PC-9 (cell line): ENCODE results near the gene TRIM27. TPM values are rescaled to one million over a fixed set of nuclear protein-coding genes. Genes with fewer than 3 reads are reported as not detected.

Experiments used
- BruUV-seq: library from RNA; stranded (reverse); fragments of 400-500 nt; replicated peaks from 2 replicates; lab custom pipeline; 2021; lab: Mats Ljungman, UMichigan
- CTCF ChIA-PET: fragments of 300-600 bp; sonication (Branson Sonifier 250); formaldehyde crosslinking; loops from one replicate; lab custom pipeline; 2022; ENCODE audit warnings: antibody characterized with exemption; lab: Charles Lee
- POLR2A ChIA-PET: fragments of 300-600 bp; sonication (Branson Sonifier 250); formaldehyde crosslinking; loops from one replicate; lab custom pipeline; 2022; ENCODE audit warnings: antibody characterized with exemption; ENCODE audit not compliant: unreplicated experiment; lab: Charles Lee
- DNase-seq, 2 experiments: peaks; one replicate each; pipeline versions ENCODE4 v3.0.0 to v3.0.0-alpha.2; 2015 to 2022; ENCODE audit warnings: mixed read lengths in 1 of 2
- H2AFZ ChIP-seq: fragments of 200-600 bp; sonication (generic); 2 replicates; pipeline ENCODE4 v1.8.1; 2017; ENCODE audit warnings: antibody characterized with exemption
- H3F3A ChIP-seq: fragments of 200-600 bp; sonication (generic); 2 replicates; pipeline ENCODE4 v1.8.1; 2017; ENCODE audit warnings: antibody characterized with exemption, mild to moderate bottlenecking, low read depth; ENCODE audit not compliant: insufficient read depth
- H3K27ac ChIP-seq: fragments of 200-600 bp; sonication (generic); 2 replicates; pipeline ENCODE4 v1.6.1; 2016; ENCODE audit warnings: mixed run types
- H3K27me3 ChIP-seq: fragments of 200-600 bp; sonication (generic); 2 replicates; pipeline ENCODE4 v1.6.1; 2016; ENCODE audit warnings: low read depth, mixed run types; ENCODE audit not compliant: insufficient read depth
- H3K36me3 ChIP-seq: fragments of 200-600 bp; sonication (generic); 2 replicates; pipeline ENCODE4 v1.6.1; 2016; ENCODE audit warnings: low read depth, mixed run types
- H3K4me1 ChIP-seq: fragments of 200-600 bp; sonication (generic); replicated peaks from 2 replicates; pipeline ENCODE4 v1.6.1; 2016; ENCODE audit warnings: mixed run types; ENCODE audit not compliant: insufficient read depth
- H3K4me2 ChIP-seq: fragments of 200-600 bp; sonication (generic); 2 replicates; pipeline ENCODE4 v1.6.1; 2017; ENCODE audit warnings: mixed run types
- H3K4me3 ChIP-seq: fragments of 200-600 bp; sonication (generic); 2 replicates; pipeline ENCODE4 v1.6.1; 2016; ENCODE audit warnings: mixed run types
- H3K79me2 ChIP-seq: fragments of 200-600 bp; sonication (generic); 2 replicates; pipeline ENCODE4 v1.6.1; 2017; ENCODE audit warnings: low read depth, mixed run types
- H3K9me2 ChIP-seq: fragments of 200-600 bp; sonication (generic); 2 replicates; pipeline ENCODE4 v1.8.1; 2017; ENCODE audit warnings: mild to moderate bottlenecking; ENCODE audit not compliant: insufficient read depth
- H3K9me3 ChIP-seq: fragments of 200-600 bp; sonication (generic); 2 replicates; pipeline ENCODE4 v1.8.1; 2016; ENCODE audit warnings: low read depth; ENCODE audit not compliant: insufficient read depth
- H4K20me1 ChIP-seq: fragments of 200-600 bp; sonication (generic); 2 replicates; pipeline ENCODE4 v1.8.1; 2017; ENCODE audit not compliant: insufficient read depth
- CTCF ChIP-seq: fragments of 200-600 bp; sonication (generic); conservative IDR thresholded peaks from 2 replicates; pipeline ENCODE4 v1.6.1; 2017; ENCODE audit warnings: mixed run types, antibody characterized with exemption, mild to moderate bottlenecking, moderate library complexity
- EZH2 ChIP-seq: fragments of 200-600 bp; sonication (generic); IDR thresholded peaks from 2 replicates; pipeline ENCODE4 v1.8.0; 2017; ENCODE audit warnings: antibody characterized with exemption, low read depth
- intact Hi-C: fragments of 100-400 bp; cut with micrococcal nuclease; formaldehyde crosslinking; loops from one replicate; pipeline ENCODE4 v1.10.0; 2022; ENCODE audit not compliant: unreplicated experiment
- total RNA-seq: library from RNA; stranded (reverse); gene quantifications from 2 replicates; pipeline ENCODE4 v1.2.3, GENCODE V29; 2021

Gene TRIM27
- total RNA-seq, 1 experiment from 2014 or later: 86.2 TPM

- H4K20me1 ChIP-seq: peaks cover 11% of the 10 kb centered on the region
- H3K27ac ChIP-seq: no peak overlapping the region
- no peak overlapping the region for H2AFZ ChIP-seq
- intact Hi-C loops: no loop called here
- no peak overlapping the region for H3K4me3 ChIP-seq
- no peaks in the 10 kb centered on the region for H3K79me2 ChIP-seq
- H3K4me2 ChIP-seq: no peak overlapping the region
- H3K27me3 ChIP-seq: no peaks in the 10 kb centered on the region
- peaks cover 79% of the 10 kb centered on the region for H3F3A ChIP-seq
- ChIA-PET POLR2A (no interaction called here), CTCF (no interaction called here)
- H3K4me1 ChIP-seq: peaks cover 7% of the 10 kb centered on the region
- no peak for DNase-seq
- H3K9me2 ChIP-seq: no peaks in the 10 kb centered on the region
- no peaks in the 10 kb centered on the region for H3K9me3 ChIP-seq
- BruUV-seq: no TSS peak
- peaks cover 48% of the 10 kb centered on the region for H3K36me3 ChIP-seq
- TF ChIP-seq EZH2 (no peak), CTCF (no peak)
Measured at GRCh38 chr6:28901831-28902230, 22.0 kb downstream of the TRIM27 start.

- H3K4me2 ChIP-seq: no peak overlapping the region
- intact Hi-C loops: no loop called here
- no peak for DNase-seq
- H3K27ac ChIP-seq: no peak overlapping the region
- H4K20me1 ChIP-seq: peaks cover 11% of the 10 kb centered on the region; the same call in 1 of the 2 replicates
- no peaks in the 10 kb centered on the region for H3K79me2 ChIP-seq
- H3K36me3 ChIP-seq: peaks cover 43% of the 10 kb centered on the region
- H3K4me3 ChIP-seq: no peak overlapping the region
- no TSS peak for BruUV-seq
- no peaks in the 10 kb centered on the region for H3K9me2 ChIP-seq
- H3F3A ChIP-seq: peaks cover 82% of the 10 kb centered on the region
- TF ChIP-seq EZH2 (no peak), CTCF (no peak)
- CTCF ChIA-PET: no interaction called here
- no peaks in the 10 kb centered on the region for H3K27me3 ChIP-seq
- H3K4me1 ChIP-seq: peaks cover 7% of the 10 kb centered on the region
- no peak overlapping the region for H2AFZ ChIP-seq
- no peaks in the 10 kb centered on the region for H3K9me3 ChIP-seq
- POLR2A ChIA-PET: no interaction called here
Measured at GRCh38 chr6:28900577-28901256, 23.1 kb downstream of the TRIM27 start.

- Histone ChIP-seq H2AFZ (no peak overlapping the region), H3K4me1 (peaks cover 7% of the 10 kb centered on the region), H3K27me3 (no peaks in the 10 kb centered on the region), H3K9me3 (no peaks in the 10 kb centered on the region), H3K4me2 (peak overlapping the region; percentile 92), H3K4me3 (peak overlapping the region; percentile 92; the same call in 1 of the 2 replicates), H4K20me1 (peaks cover 11% of the 10 kb centered on the region; the same call in 1 of the 2 replicates), H3K36me3 (peaks cover 25% of the 10 kb centered on the region), H3K9me2 (no peaks in the 10 kb centered on the region), H3F3A (peaks cover 76% of the 10 kb centered on the region), H3K27ac (no peak overlapping the region), H3K79me2 (no peaks in the 10 kb centered on the region)
- POLR2A ChIA-PET: no interaction called here
- TF ChIP-seq CTCF (no peak), EZH2 (no peak)
- CTCF ChIA-PET: interaction anchor here (0.7 kb wide), 1 partner anchor 62 kb away, joined by 10 read pairs; no protein-coding TSS in a partner anchor
- no peak for DNase-seq
- intact Hi-C loops: no loop called here
- no TSS peak for BruUV-seq
Measured at GRCh38 chr6:28898710-28898965, 25.1 kb downstream of the TRIM27 start.
